HepG2 (cell line): ENCODE measurements around the gene HLCS. TPM values are rescaled to one million over a fixed set of nuclear protein-coding genes. Genes with fewer than 3 reads are reported as not detected.

Experiments used
- ATAC-seq: fragments of 200-7000 bp; cut with Tn5 transposase; 3 replicates; pipeline ENCODE4 v1.9.1; 2020; ENCODE audit warnings: mild to moderate bottlenecking, moderate library complexity
- BruUV-seq: library from RNA; stranded (reverse); fragments of 400-500 nt; replicated peaks from 2 replicates; lab custom pipeline; 2021; lab: Mats Ljungman, UMichigan
- CTCF ChIA-PET: fragments of 300-600 bp; formaldehyde crosslinking; extraction: SDS; loops from one replicate; lab custom pipeline; 2021; ENCODE audit warnings: low total read pairs, inconsistent platforms, low intra/inter-chr PET ratio; lab: Yijun Ruan, JAX
- POLR2A ChIA-PET: fragments of 350-600 bp; sonication (Branson Sonifier 250); formaldehyde crosslinking; loops from one replicate; lab custom pipeline; 2020; ENCODE audit warnings: antibody characterized with exemption, inconsistent platforms; lab: Yijun Ruan, JAX
- DNase-seq: peaks from one replicate; pipeline ENCODE4 v3.0.0-alpha.2; 2015; ENCODE audit warnings: low spot score
- FAIRE-seq: peaks from 3 replicates; lab custom pipeline; 2011; peaks lifted over from hg19 to GRCh38; lab: Jason Lieb, UNC
- H2AFZ ChIP-seq: one replicate; pipeline ENCODE4 v1.6.1; 2011; ENCODE audit warnings: low read length, inconsistent platforms
- H3K27ac ChIP-seq: fragments of 300-600 bp; 3 replicates; pipeline ENCODE4 v1.8.0; 2011; ENCODE audit warnings: mixed run types, mild to moderate bottlenecking, mixed read lengths, low read length, inconsistent platforms; ENCODE audit not compliant: insufficient read depth; ENCODE audit errors: extremely low read length
- H3K27me3 ChIP-seq, 2 experiments: fragments of 200-600 bp in 1 of 2; 2 replicates in 1 of 2; 3 replicates in 1 of 2; pipeline versions ENCODE4 v1.6.0 to v1.8.0; 2011; ENCODE audit warnings: low read length in 2 of 2, mild to moderate bottlenecking in 2 of 2, moderate library complexity in 2 of 2, inconsistent platforms in 1 of 2; ENCODE audit not compliant: insufficient read depth in 2 of 2, control insufficient read depth in 1 of 2
- H3K36me3 ChIP-seq, 2 experiments: fragments of 200-600 bp in 1 of 2; replicated peaks in 1 of 2; 2 replicates in 1 of 2; 3 replicates in 1 of 2; pipeline versions ENCODE4 v1.5.1 to v1.8.0; 2011; ENCODE audit warnings: low read length in 2 of 2, inconsistent platforms in 1 of 2; ENCODE audit not compliant: insufficient read depth in 2 of 2, control insufficient read depth in 1 of 2
- H3K4me1 ChIP-seq: 2 replicates; pipeline ENCODE4 v1.5.1; 2012; ENCODE audit warnings: low read length, inconsistent platforms; ENCODE audit not compliant: insufficient read depth
- H3K4me2 ChIP-seq: 2 replicates; pipeline ENCODE4 v1.6.0; 2011; ENCODE audit warnings: low read depth, low read length, inconsistent platforms
- H3K4me3 ChIP-seq, 3 experiments: fragments of 200-600 bp in 1 of 3; sonication (generic), shearing (Covaris generic) in 1 of 3; replicated peaks in 1 of 3; 2 replicates each; pipeline ENCODE4 v1.5.1; 2011 to 2016; ENCODE audit warnings: low read length in 3 of 3, inconsistent platforms in 2 of 3, low read depth in 2 of 3, mild to moderate bottlenecking in 2 of 3, control low read depth in 1 of 3, mixed read lengths in 1 of 3; ENCODE audit not compliant: insufficient read depth in 1 of 3
- H3K79me2 ChIP-seq: one replicate; pipeline ENCODE4 v1.6.1; 2011; ENCODE audit warnings: low read length, inconsistent platforms; ENCODE audit not compliant: insufficient read depth
- H3K9ac ChIP-seq: 2 replicates; pipeline ENCODE4 v1.6.0; 2011; ENCODE audit warnings: mild to moderate bottlenecking, low read depth, low read length, inconsistent platforms; ENCODE audit not compliant: insufficient read depth
- H3K9me3 ChIP-seq: 2 replicates; pipeline ENCODE4 v1.5.1; 2012; ENCODE audit warnings: mild to moderate bottlenecking, low read length
- H4K20me1 ChIP-seq: 2 replicates; pipeline ENCODE4 v1.6.0; 2011; ENCODE audit warnings: inconsistent platforms, mild to moderate bottlenecking, low read length, moderate library complexity; ENCODE audit not compliant: insufficient read depth
- HOXA5 ChIP-seq: sonication (generic); formaldehyde crosslinking; IDR thresholded peaks from 2 replicates; pipeline ENCODE4 v1.4.0; 2020; ENCODE audit warnings: missing genetic modification reagents
- PTBP1 ChIP-seq: fragments of 200-400 bp; formaldehyde crosslinking; IDR thresholded peaks from 2 replicates; pipeline ENCODE4 v1.6.1; 2018; ENCODE audit warnings: low read length, low read depth; ENCODE audit not compliant: poor library complexity, severe bottlenecking
- ZNF232 ChIP-seq: sonication (generic); formaldehyde crosslinking; IDR thresholded peaks from 2 replicates; pipeline ENCODE4 v1.4.0; 2020; ENCODE audit warnings: missing genetic modification reagents, borderline replicate concordance
- ZNF326 ChIP-seq: sonication (generic); formaldehyde crosslinking; IDR thresholded peaks from 2 replicates; pipeline ENCODE4 v1.4.0; 2020; ENCODE audit warnings: missing genetic modification reagents, borderline replicate concordance
- ZNF552 ChIP-seq: sonication (generic); formaldehyde crosslinking; IDR thresholded peaks from 2 replicates; pipeline ENCODE4 v1.9.0; 2022; ENCODE audit warnings: missing genetic modification reagents, mild to moderate bottlenecking, borderline replicate concordance
- ZNF572 ChIP-seq: sonication (generic); formaldehyde crosslinking; IDR thresholded peaks from 2 replicates; pipeline ENCODE4 v1.5.1; 2020; ENCODE audit warnings: mild to moderate bottlenecking, missing genetic modification reagents
- ZNF83 ChIP-seq: sonication (generic); formaldehyde crosslinking; IDR thresholded peaks from 2 replicates; pipeline ENCODE4 v1.4.0; 2020; ENCODE audit warnings: missing genetic modification reagents, mild to moderate bottlenecking, borderline replicate concordance
- WGBS: methylation state at CpG from one replicate; pipeline ENCODE4 v1.1.6; 2017; ENCODE audit warnings: low lambda C conversion rate; 5-methylcytosine and 5-hydroxymethylcytosine counted together
- in situ Hi-C: cut with HindIII; loops from 2 replicates; pipeline ENCODE4 v1.10.0; 2017; ENCODE audit warnings: low pct_unique_long_range_greater_than_20kb; ENCODE audit not compliant: extremely low pct_ligation_motif_present
- intact Hi-C: fragments of 100-400 bp; cut with micrococcal nuclease; formaldehyde crosslinking; loops from one replicate; pipeline ENCODE4 v1.10.0; 2022; ENCODE audit not compliant: unreplicated experiment
- polyA plus RNA-seq, 8 experiments: library from polyadenylated mRNA; depleted of rRNA in 3 of 8; stranded (reverse) in 7 of 8; unstranded in 1 of 8; fragments of >200 nt; fragmentation: Illumina TruSeq in 4 of 8; extraction: Trizol in 4 of 8; gene quantifications; 2 replicates each; pipeline versions ENCODE4 v1.2.1 to v1.2.3, GENCODE V29; 2011 to 2016; ENCODE audit warnings: low read depth in 4 of 8, missing spikeins in 1 of 8, mixed read lengths in 1 of 8; ENCODE audit not compliant: insufficient read depth in 1 of 8
- total RNA-seq, 5 experiments: library from RNA; depleted of rRNA; stranded (reverse); fragments of >200 nt; fragmentation: Illumina TruSeq; extraction: Trizol; gene quantifications; 2 replicates each; pipeline ENCODE4 v1.2.3, GENCODE V29; 2016; ENCODE audit warnings: low read depth in 1 of 5
- TF ChIP-seq, protein P1 (sequence below): sonication (generic); formaldehyde crosslinking; IDR thresholded peaks from 2 replicates; pipeline ENCODE4 v1.4.0; 2020; ENCODE audit warnings: mild to moderate bottlenecking, low read depth, missing genetic modification reagents
- TF ChIP-seq, protein P2 (sequence below): IDR thresholded peaks from 2 replicates; pipeline ENCODE4 v1.6.1; 2012; ENCODE audit warnings: low read depth, low read length, improper control_type of control experiment
- TF ChIP-seq, protein P3 (sequence below): sonication (generic); formaldehyde crosslinking; IDR thresholded peaks from 2 replicates; pipeline ENCODE4 v1.8.1; 2023; ENCODE audit warnings: missing genetic modification reagents, mild to moderate bottlenecking, borderline replicate concordance
- TF ChIP-seq, protein P4 (sequence below): sonication (generic); formaldehyde crosslinking; IDR thresholded peaks from 2 replicates; pipeline ENCODE4 v1.4.0; 2020; ENCODE audit warnings: missing genetic modification reagents, borderline replicate concordance
- TF ChIP-seq, protein P5 (sequence below): sonication (generic); formaldehyde crosslinking; IDR thresholded peaks from 2 replicates; pipeline ENCODE4 v1.5.0; 2020; ENCODE audit warnings: mild to moderate bottlenecking, missing genetic modification reagents, borderline replicate concordance
- TF ChIP-seq, protein P6 (sequence below): sonication (generic); formaldehyde crosslinking; IDR thresholded peaks from 2 replicates; pipeline ENCODE4 v1.4.0; 2020; ENCODE audit warnings: mild to moderate bottlenecking, missing genetic modification reagents

Gene HLCS
- total and polyA plus RNA-seq, 2 of the 13 experiments (the other 11 are each of a cell fraction or from before 2014, with no cell fraction given) = 7.9 to 12.3 TPM

DNA sequence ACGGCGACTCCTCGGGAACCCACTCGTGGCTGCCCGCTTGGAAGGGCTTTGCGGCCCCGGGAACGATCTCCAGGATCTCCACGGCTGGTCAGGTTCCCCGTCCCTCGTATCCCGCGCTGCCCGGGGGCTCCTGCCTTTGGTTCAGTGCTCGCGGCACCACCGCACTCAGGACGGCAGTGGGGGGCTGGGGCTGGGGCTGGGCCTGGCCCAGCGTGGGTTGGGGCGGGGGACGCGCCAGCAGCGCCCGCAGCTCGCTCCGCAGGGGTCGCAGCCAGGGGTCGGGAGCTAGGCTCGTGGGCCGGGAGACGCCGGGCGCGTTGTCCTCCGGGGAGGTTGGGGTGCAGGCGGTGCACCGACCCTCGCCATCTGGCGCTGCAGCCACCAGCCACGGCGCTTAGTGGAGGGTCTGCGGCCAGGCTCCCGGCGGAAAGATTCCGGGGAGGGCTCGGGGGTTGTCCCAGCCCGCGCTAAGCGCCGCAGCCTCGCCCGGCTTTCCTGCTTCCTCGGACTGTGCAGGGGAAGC is 258.6 kb downstream of the HLCS start:
- POLR2A ChIA-PET = no interaction called here
- no peak for ATAC-seq
- Histone ChIP-seq H3K27ac (no peak overlapping the region), H3K4me3 (no peak overlapping the region), H3K4me2 (no peak overlapping the region), H3K79me2 (no peaks in the 10 kb centered on the region), H2AFZ (no peak overlapping the region), H3K4me1 (no peaks in the 10 kb centered on the region), H4K20me1 (no peaks in the 10 kb centered on the region), H3K27me3 (peaks cover 0 to 21% of the 10 kb centered on the region in 2 experiments; a peak in 3 of 5 replicates), H3K9ac (no peak overlapping the region), H3K36me3 (no peaks in the 10 kb centered on the region), H3K9me3 (no peaks in the 10 kb centered on the region)
- no peak for DNase-seq
- intact Hi-C loops = no loop called here
- no TSS peak for BruUV-seq
- in situ Hi-C loops = no loop called here
- CTCF ChIA-PET = no interaction called here
- FAIRE-seq = no peak
- WGBS = 83% methylated on average over 28 of the region's 53 CpGs
- TF ChIP-seq ZNF83 (CRISPR knock-in tag) (no peak), HOXA5 (CRISPR knock-in tag) (no peak), ZNF552 (CRISPR knock-in tag) (no peak), ZNF232 (CRISPR knock-in tag) (no peak), PTBP1 (no peak), ZNF326 (CRISPR knock-in tag) (no peak), ZNF572 (no peak)
- TF ChIP-seq, protein P1, sequence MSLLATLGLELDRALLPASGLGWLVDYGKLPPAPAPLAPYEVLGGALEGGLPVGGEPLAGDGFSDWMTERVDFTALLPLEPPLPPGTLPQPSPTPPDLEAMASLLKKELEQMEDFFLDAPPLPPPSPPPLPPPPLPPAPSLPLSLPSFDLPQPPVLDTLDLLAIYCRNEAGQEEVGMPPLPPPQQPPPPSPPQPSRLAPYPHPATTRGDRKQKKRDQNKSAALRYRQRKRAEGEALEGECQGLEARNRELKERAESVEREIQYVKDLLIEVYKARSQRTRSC = no peak
- TF ChIP-seq, protein P2, sequence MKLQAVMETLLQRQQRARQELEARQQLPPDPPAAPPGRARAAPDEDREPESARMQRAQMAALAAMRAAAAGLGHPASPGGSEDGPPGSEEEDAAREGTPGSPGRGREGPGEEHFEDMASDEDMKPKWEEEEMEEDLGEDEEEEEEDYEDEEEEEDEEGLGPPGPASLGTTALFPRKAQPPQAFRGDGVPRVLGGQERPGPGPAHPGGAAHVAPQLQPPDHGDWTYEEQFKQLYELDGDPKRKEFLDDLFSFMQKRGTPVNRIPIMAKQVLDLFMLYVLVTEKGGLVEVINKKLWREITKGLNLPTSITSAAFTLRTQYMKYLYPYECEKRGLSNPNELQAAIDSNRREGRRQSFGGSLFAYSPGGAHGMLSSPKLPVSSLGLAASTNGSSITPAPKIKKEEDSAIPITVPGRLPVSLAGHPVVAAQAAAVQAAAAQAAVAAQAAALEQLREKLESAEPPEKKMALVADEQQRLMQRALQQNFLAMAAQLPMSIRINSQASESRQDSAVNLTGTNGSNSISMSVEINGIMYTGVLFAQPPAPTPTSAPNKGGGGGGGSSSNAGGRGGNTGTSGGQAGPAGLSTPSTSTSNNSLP = no peak
- TF ChIP-seq, protein P3, sequence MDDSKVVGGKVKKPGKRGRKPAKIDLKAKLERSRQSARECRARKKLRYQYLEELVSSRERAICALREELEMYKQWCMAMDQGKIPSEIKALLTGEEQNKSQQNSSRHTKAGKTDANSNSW (CRISPR knock-in tag) = no peak
- TF ChIP-seq, protein P4, sequence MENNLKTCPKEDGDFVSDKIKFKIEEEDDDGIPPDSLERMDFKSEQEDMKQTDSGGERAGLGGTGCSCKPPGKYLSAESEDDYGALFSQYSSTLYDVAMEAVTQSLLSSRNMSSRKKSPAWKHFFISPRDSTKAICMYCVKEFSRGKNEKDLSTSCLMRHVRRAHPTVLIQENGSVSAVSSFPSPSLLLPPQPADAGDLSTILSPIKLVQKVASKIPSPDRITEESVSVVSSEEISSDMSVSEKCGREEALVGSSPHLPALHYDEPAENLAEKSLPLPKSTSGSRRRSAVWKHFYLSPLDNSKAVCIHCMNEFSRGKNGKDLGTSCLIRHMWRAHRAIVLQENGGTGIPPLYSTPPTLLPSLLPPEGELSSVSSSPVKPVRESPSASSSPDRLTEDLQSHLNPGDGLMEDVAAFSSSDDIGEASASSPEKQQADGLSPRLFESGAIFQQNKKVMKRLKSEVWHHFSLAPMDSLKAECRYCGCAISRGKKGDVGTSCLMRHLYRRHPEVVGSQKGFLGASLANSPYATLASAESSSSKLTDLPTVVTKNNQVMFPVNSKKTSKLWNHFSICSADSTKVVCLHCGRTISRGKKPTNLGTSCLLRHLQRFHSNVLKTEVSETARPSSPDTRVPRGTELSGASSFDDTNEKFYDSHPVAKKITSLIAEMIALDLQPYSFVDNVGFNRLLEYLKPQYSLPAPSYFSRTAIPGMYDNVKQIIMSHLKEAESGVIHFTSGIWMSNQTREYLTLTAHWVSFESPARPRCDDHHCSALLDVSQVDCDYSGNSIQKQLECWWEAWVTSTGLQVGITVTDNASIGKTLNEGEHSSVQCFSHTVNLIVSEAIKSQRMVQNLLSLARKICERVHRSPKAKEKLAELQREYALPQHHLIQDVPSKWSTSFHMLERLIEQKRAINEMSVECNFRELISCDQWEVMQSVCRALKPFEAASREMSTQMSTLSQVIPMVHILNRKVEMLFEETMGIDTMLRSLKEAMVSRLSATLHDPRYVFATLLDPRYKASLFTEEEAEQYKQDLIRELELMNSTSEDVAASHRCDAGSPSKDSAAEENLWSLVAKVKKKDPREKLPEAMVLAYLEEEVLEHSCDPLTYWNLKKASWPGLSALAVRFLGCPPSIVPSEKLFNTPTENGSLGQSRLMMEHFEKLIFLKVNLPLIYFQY (CRISPR knock-in tag) = no peak
- TF ChIP-seq, protein P5, sequence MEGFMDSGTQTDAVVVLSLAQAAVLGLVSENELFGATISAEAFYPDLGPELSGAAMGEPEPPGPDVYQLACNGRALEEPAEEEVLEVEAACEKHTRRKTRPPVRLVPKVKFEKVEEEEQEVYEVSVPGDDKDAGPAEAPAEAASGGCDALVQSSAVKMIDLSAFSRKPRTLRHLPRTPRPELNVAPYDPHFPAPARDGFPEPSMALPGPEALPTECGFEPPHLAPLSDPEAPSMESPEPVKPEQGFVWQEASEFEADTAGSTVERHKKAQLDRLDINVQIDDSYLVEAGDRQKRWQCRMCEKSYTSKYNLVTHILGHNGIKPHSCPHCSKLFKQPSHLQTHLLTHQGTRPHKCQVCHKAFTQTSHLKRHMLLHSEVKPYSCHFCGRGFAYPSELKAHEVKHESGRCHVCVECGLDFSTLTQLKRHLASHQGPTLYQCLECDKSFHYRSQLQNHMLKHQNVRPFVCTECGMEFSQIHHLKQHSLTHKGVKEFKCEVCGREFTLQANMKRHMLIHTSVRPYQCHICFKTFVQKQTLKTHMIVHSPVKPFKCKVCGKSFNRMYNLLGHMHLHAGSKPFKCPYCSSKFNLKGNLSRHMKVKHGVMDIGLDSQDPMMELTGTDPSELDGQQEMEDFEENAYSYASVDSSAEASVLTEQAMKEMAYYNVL (CRISPR knock-in tag) = no peak
- TF ChIP-seq, protein P6, sequence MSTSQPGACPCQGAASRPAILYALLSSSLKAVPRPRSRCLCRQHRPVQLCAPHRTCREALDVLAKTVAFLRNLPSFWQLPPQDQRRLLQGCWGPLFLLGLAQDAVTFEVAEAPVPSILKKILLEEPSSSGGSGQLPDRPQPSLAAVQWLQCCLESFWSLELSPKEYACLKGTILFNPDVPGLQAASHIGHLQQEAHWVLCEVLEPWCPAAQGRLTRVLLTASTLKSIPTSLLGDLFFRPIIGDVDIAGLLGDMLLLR = no peak
